C4-2B (cell line): ENCODE measurements around the gene CFAP299.

ENCODE experiments used
- CTCF ChIP-seq: fragments of 450-650 bp; conservative IDR thresholded peaks from 2 replicates; pipeline ENCODE4 v1.5.1; 2017; ENCODE audit warnings: mild to moderate bottlenecking
- ZFX ChIP-seq: fragments of 450-650 bp; IDR thresholded peaks from 2 replicates; pipeline ENCODE4 v1.6.1; 2017

- TF ChIP-seq CTCF (no peak), ZFX (no peak)
These were observed 154.3 kb downstream of the CFAP299 start for GRCh38 chr4:80489798-80490197.
